Measurements from ENCODE around the gene ACTR1B. TPM values are rescaled to one million over a fixed set of nuclear protein-coding genes. Genes with fewer than 3 reads are reported as not detected.

ACTR1B gene
- total RNA-seq, 1 donor from 2014 or later, result 35.6 TPM

- peaks cover 18% of the 10 kb centered on the region for H3K36me3 ChIP-seq (ENCODE audit: insufficient read depth, low read length)
- FAIRE-seq, result no peak
- H3K9me3 ChIP-seq (ENCODE audit: insufficient read depth, low read depth, low read length), result peaks cover 8% of the 10 kb centered on the region
- TF ChIP-seq CTCF (IDR thresholded peaks at IDR 0.05; ENCODE audit: insufficient read depth, low read depth, low read length) (no peak), EZH2 (IDR thresholded peaks at IDR 0.05; ENCODE audit: insufficient read depth, low read length) (no peak)
- no peaks in the 10 kb centered on the region for H3K4me1 Mint-ChIP-seq (ENCODE audit: low read depth, unreplicated experiment)
- peaks cover 2% of the 10 kb centered on the region for H3K79me2 ChIP-seq (ENCODE audit: insufficient read depth, low read length)
- H3K4me2 ChIP-seq (ENCODE audit: low read length), result no peak overlapping the region
- H3K36me3 Mint-ChIP-seq (ENCODE audit: low read depth, unreplicated experiment), result peaks cover 35% of the 10 kb centered on the region
- peaks cover 16% of the 10 kb centered on the region for H3K9me3 Mint-ChIP-seq (ENCODE audit: unreplicated experiment)
- H3K27me3 Mint-ChIP-seq (ENCODE audit: low read depth, unreplicated experiment), result no peaks in the 10 kb centered on the region
- no peaks in the 10 kb centered on the region for H4K20me1 ChIP-seq (ENCODE audit: insufficient read depth, low read length)
- no peak for DNase-seq (ENCODE audit: low read depth)
- no peak overlapping the region for H2AFZ ChIP-seq (ENCODE audit: low read depth, low read length)
- H3K27ac Mint-ChIP-seq (ENCODE audit: unreplicated experiment), result no peak overlapping the region
- H3K4me1 ChIP-seq (ENCODE audit: insufficient read depth, low read length), result no peaks in the 10 kb centered on the region
- H3K4me3 ChIP-seq (ENCODE audit: insufficient read depth, low read depth, low read length), result no peak overlapping the region
- no peak overlapping the region for H3K27ac ChIP-seq (ENCODE audit: low read depth, low read length)
- H3K4me3 Mint-ChIP-seq (ENCODE audit: unreplicated experiment), result no peak overlapping the region
- H3K9ac ChIP-seq (ENCODE audit: low read length), result no peak overlapping the region
- no peaks in the 10 kb centered on the region for H3K27me3 ChIP-seq (ENCODE audit: insufficient read depth, low read length)
Observed at GRCh38 chr2:97654309-97654708, 9.5 kb downstream of the ACTR1B start.

- Histone ChIP-seq H3K79me2 (ENCODE audit: insufficient read depth, low read length) (no peaks in the 10 kb centered on the region), H2AFZ (ENCODE audit: low read depth, low read length) (no peak overlapping the region), H3K27me3 (ENCODE audit: insufficient read depth, low read length) (no peaks in the 10 kb centered on the region), H3K36me3 (ENCODE audit: insufficient read depth, low read length) (peaks cover 17% of the 10 kb centered on the region), H3K4me2 (ENCODE audit: low read length) (no peak overlapping the region), H3K27ac (ENCODE audit: low read depth, low read length) (no peak overlapping the region), H3K4me1 (ENCODE audit: insufficient read depth, low read length) (no peaks in the 10 kb centered on the region), H4K20me1 (ENCODE audit: insufficient read depth, low read length) (no peaks in the 10 kb centered on the region), H3K4me3 (ENCODE audit: insufficient read depth, low read depth, low read length) (no peak overlapping the region), H3K9ac (ENCODE audit: low read length) (no peak overlapping the region), H3K9me3 (ENCODE audit: insufficient read depth, low read depth, low read length) (peaks cover 8% of the 10 kb centered on the region)
- H3K27ac Mint-ChIP-seq (ENCODE audit: unreplicated experiment), result no peak overlapping the region
- H3K36me3 Mint-ChIP-seq (ENCODE audit: low read depth, unreplicated experiment), result peaks cover 35% of the 10 kb centered on the region
- no peak for TF ChIP-seq EZH2 (IDR thresholded peaks at IDR 0.05; ENCODE audit: insufficient read depth, low read length)
- TF ChIP-seq CTCF (IDR thresholded peaks at IDR 0.05; ENCODE audit: insufficient read depth, low read depth, low read length), result no peak
- no peak for DNase-seq (ENCODE audit: low read depth)
- no peaks in the 10 kb centered on the region for H3K27me3 Mint-ChIP-seq (ENCODE audit: low read depth, unreplicated experiment)
- H3K9me3 Mint-ChIP-seq (ENCODE audit: unreplicated experiment), result peaks cover 16% of the 10 kb centered on the region
- no peak for FAIRE-seq
- no peaks in the 10 kb centered on the region for H3K4me1 Mint-ChIP-seq (ENCODE audit: low read depth, unreplicated experiment)
- H3K4me3 Mint-ChIP-seq (ENCODE audit: unreplicated experiment), result no peak overlapping the region
Observed at GRCh38 chr2:97653874-97654273, 10.0 kb downstream of the ACTR1B start.

- no peak overlapping the region for H3K4me3 ChIP-seq (ENCODE audit: insufficient read depth, low read depth, low read length)
- FAIRE-seq (no peak), DNase-seq (ENCODE audit: low read depth) (no peak)
- H3K27ac Mint-ChIP-seq (ENCODE audit: unreplicated experiment), result no peak overlapping the region
- H3K4me1 ChIP-seq (ENCODE audit: insufficient read depth, low read length), result no peaks in the 10 kb centered on the region
- H3K36me3 ChIP-seq (ENCODE audit: insufficient read depth, low read length), result peaks cover 15% of the 10 kb centered on the region
- no peak overlapping the region for H3K27ac ChIP-seq (ENCODE audit: low read depth, low read length)
- H3K27me3 Mint-ChIP-seq (ENCODE audit: low read depth, unreplicated experiment), result no peaks in the 10 kb centered on the region
- H3K9me3 Mint-ChIP-seq (ENCODE audit: unreplicated experiment), result peaks cover 16% of the 10 kb centered on the region
- H2AFZ ChIP-seq (ENCODE audit: low read depth, low read length), result no peak overlapping the region
- H3K9me3 ChIP-seq (ENCODE audit: insufficient read depth, low read depth, low read length), result peaks cover 8% of the 10 kb centered on the region
- H3K4me1 Mint-ChIP-seq (ENCODE audit: low read depth, unreplicated experiment), result no peaks in the 10 kb centered on the region
- H3K4me2 ChIP-seq (ENCODE audit: low read length), result no peak overlapping the region
- H3K36me3 Mint-ChIP-seq (ENCODE audit: low read depth, unreplicated experiment), result peaks cover 35% of the 10 kb centered on the region
- H3K9ac ChIP-seq (ENCODE audit: low read length), result no peak overlapping the region
- H3K27me3 ChIP-seq (ENCODE audit: insufficient read depth, low read length), result no peaks in the 10 kb centered on the region
- H3K79me2 ChIP-seq (ENCODE audit: insufficient read depth, low read length), result no peaks in the 10 kb centered on the region
- H3K4me3 Mint-ChIP-seq (ENCODE audit: unreplicated experiment), result no peak overlapping the region
- H4K20me1 ChIP-seq (ENCODE audit: insufficient read depth, low read length), result no peaks in the 10 kb centered on the region
- TF ChIP-seq EZH2 (IDR thresholded peaks at IDR 0.05; ENCODE audit: insufficient read depth, low read length), result no peak
- TF ChIP-seq CTCF (IDR thresholded peaks at IDR 0.05; ENCODE audit: insufficient read depth, low read depth, low read length), result no peak
Observed at GRCh38 chr2:97653473-97653872, 10.4 kb downstream of the ACTR1B start.

Data from astrocyte (in vitro differentiated cells and primary cell).